Bronchial epithelial cell (primary cell): ENCODE measurements around the gene SMIM10. TPM values are rescaled to one million over a fixed set of nuclear protein-coding genes. Genes with fewer than 3 reads are reported as not detected.

Experiments
- DNase-seq: peaks from one replicate; pipeline ENCODE4 v3.0.0-alpha.2; 2010; ENCODE audit warnings: low read depth
- FAIRE-seq: peaks from 2 replicates; lab custom pipeline; 2011; peaks lifted over from hg19 to GRCh38; lab: Jason Lieb, UNC
- H3K27me3 ChIP-seq: 2 replicates; pipeline ENCODE4 v1.5.1; 2011; ENCODE audit warnings: low read length; ENCODE audit not compliant: control insufficient read depth, insufficient read depth
- H3K36me3 ChIP-seq: 2 replicates; pipeline ENCODE4 v1.5.1; 2011; ENCODE audit warnings: low read length; ENCODE audit not compliant: control insufficient read depth, insufficient read depth
- H3K4me3 ChIP-seq: 2 replicates; pipeline ENCODE4 v1.5.1; 2011; ENCODE audit warnings: mild to moderate bottlenecking, low read depth, low read length, control low read depth
- CTCF ChIP-seq: IDR thresholded peaks from 2 replicates; pipeline ENCODE4 v1.5.1; 2011; ENCODE audit warnings: mild to moderate bottlenecking, moderate library complexity, low read length, control low read depth, inconsistent platforms; ENCODE audit not compliant: insufficient read depth, severe bottlenecking
- total RNA-seq: library from RNA; depleted of rRNA; stranded (reverse); fragments of >200 nt; gene quantifications from 2 replicates; pipeline ENCODE4 v1.2.1, GENCODE V29; 2014

SMIM10 gene
- total RNA-seq, 1 donor from 2014 or later: not detected

- Histone ChIP-seq H3K27me3 (no peaks in the 10 kb centered on the region), H3K36me3 (no peaks in the 10 kb centered on the region), H3K4me3 (peak overlapping the region; percentile 51)
- DNase-seq: peak; percentile 79
- no peak for FAIRE-seq
- TF ChIP-seq CTCF: no peak
Measured at GRCh38 chrX:135003876-135004623, 13.3 kb downstream of the SMIM10 start.

GRCh38 chrX:135006187-135006586, 15.4 kb downstream of the SMIM10 start:
- no peak for DNase-seq
- no peaks in the 10 kb centered on the region for H3K27me3 ChIP-seq
- FAIRE-seq: no peak
- no peaks in the 10 kb centered on the region for H3K36me3 ChIP-seq
- TF ChIP-seq CTCF: no peak
- no peak overlapping the region for H3K4me3 ChIP-seq

GRCh38 chrX:135009057-135009610, 18.3 kb downstream of the SMIM10 start:
- TF ChIP-seq CTCF: no peak
- Histone ChIP-seq H3K4me3 (no peak overlapping the region), H3K36me3 (no peaks in the 10 kb centered on the region), H3K27me3 (no peaks in the 10 kb centered on the region)
- FAIRE-seq (no peak), DNase-seq (no peak)

GRCh38 chrX:135009838-135010237, 19.0 kb downstream of the SMIM10 start:
- no peak for DNase-seq
- no peaks in the 10 kb centered on the region for H3K27me3 ChIP-seq
- no peak overlapping the region for H3K4me3 ChIP-seq
- TF ChIP-seq CTCF: no peak
- no peaks in the 10 kb centered on the region for H3K36me3 ChIP-seq
- no peak for FAIRE-seq

- TF ChIP-seq CTCF: no peak
- no peak for FAIRE-seq
Measured at GRCh38 chrX:135010921-135011320, 20.1 kb downstream of the SMIM10 start.

More at GRCh38 chrX:135010921-135011320, 20.1 kb downstream of the SMIM10 start:
- Histone ChIP-seq H3K36me3 (no peaks in the 10 kb centered on the region), H3K27me3 (no peaks in the 10 kb centered on the region), H3K4me3 (no peak overlapping the region)
- no peak for DNase-seq
